ENCODE data around the gene DDX18. TPM values are rescaled to one million over a fixed set of nuclear protein-coding genes. Genes with fewer than 3 reads are reported as not detected.

DDX18 gene
- total RNA-seq (2014; rRNA removed; shearing (Covaris generic)): 56.8 and 57.8 TPM in 2 replicates

DNA sequence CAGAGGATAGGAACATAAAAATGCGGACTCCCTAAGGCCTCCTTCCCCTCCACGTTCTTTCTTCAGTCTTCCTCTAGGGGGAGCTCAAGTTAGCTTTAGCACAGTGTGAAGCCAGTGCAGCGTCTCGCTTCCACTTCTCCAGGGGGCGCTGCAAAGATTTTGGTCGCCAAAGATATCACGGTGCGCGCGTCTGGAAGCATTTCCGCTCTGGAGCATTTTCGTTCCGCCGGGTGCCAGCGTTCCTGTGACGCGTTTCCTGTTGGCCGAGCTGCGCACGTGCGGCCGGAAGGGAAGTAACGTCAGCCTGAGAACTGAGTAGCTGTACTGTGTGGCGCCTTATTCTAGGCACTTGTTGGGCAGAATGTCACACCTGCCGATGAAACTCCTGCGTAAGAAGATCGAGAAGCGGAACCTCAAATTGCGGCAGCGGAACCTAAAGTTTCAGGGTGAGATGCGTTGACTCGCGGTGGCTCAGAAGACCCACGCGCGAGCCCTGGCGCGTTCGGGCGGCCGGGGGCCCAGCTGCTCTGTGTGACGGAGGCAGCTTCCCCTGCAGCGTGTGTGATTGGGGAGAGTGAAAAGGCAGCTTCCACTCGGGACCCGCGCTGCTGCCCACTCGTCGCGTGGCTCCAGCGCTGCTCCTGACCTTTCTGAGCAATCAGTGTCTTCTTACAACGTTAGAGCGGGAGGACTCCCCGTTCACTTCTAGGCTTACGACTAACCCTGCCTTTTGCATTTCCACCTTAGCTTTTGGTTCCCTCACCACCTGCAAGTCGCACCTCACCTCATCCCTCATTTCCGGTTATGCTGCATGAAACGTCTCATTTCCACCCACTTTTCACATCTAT is at the start of gene DDX18:
Gene DDX18 (plus strand): TSS at position 275 of the 848 bp plus-strand sequence. CDS start 87 bp downstream, at position 362.

Other genes with a start within 250 kb of the DDX18 start
- 8.8 and 11.0 TPM in 2 replicates for gene CCDC93, start 199.4 kb downstream of the DDX18 start, total RNA-seq (2014; rRNA removed; shearing (Covaris generic))

Data from A375 (cell line).